Uterus (tissue), 4 donors: ENCODE data around the gene DNAAF9. TPM values are rescaled to one million over a fixed set of nuclear protein-coding genes. Genes with fewer than 3 reads are reported as not detected.

ENCODE experiments used
- DNase-seq, 2 donors: peaks; one replicate each; pipeline ENCODE4 v3.0.0-alpha.2; 2019 to 2020
- H3K27ac ChIP-seq, 2 donors: fragments of 200-600 bp; sonication (generic); 1 replicate in 1 of 2; 2 replicates in 1 of 2; pipeline ENCODE4 v1.5.1; 2016 to 2018
- H3K27me3 ChIP-seq, 2 donors: fragments of 200-600 bp; sonication (generic); one replicate each; pipeline ENCODE4 v1.5.1; 2018 to 2019; ENCODE audit warnings: control low read depth in 1 of 2
- H3K36me3 ChIP-seq, 2 donors: fragments of 200-600 bp; sonication (generic); one replicate each; pipeline ENCODE4 v1.5.1; 2019; ENCODE audit warnings: control low read depth in 1 of 2
- H3K4me1 ChIP-seq, 2 donors: fragments of 200-600 bp; sonication (generic); one replicate each; pipeline ENCODE4 v1.5.1; 2018 to 2019; ENCODE audit warnings: control low read depth in 1 of 2
- H3K4me3 ChIP-seq, 2 donors: fragments of 200-600 bp; sonication (generic); 1 replicate in 1 of 2; 2 replicates in 1 of 2; pipeline ENCODE4 v1.5.1; 2018 to 2019; ENCODE audit warnings: mild to moderate bottlenecking in 1 of 2
- H3K9me3 ChIP-seq, 2 donors: fragments of 200-600 bp; sonication (generic); one replicate each; pipeline ENCODE4 v1.5.1; 2019; ENCODE audit warnings: control low read depth in 1 of 2
- CTCF ChIP-seq, 4 experiments: fragments of 200-600 bp in 2 of 4; fragments of 450-650 bp in 2 of 4; sonication (generic) in 2 of 4; IDR thresholded peaks; one replicate each; pipeline ENCODE4 v1.5.1; 2016 to 2019; ENCODE audit warnings: antibody characterized with exemption in 4 of 4, mild to moderate bottlenecking in 2 of 4, moderate library complexity in 1 of 4
- POLR2A ChIP-seq, 2 donors: fragments of 450-650 bp; IDR thresholded peaks; one replicate each; pipeline ENCODE4 v1.6.1; 2016; ENCODE audit warnings: antibody characterized with exemption in 2 of 2, mild to moderate bottlenecking in 1 of 2, moderate library complexity in 1 of 2
- intact Hi-C: fragments of 100-400 bp; cut with DNase I; formaldehyde crosslinking; loops from one replicate; pipeline ENCODE4 v1.15.1; 2023; ENCODE audit warnings: low total_unique reads
- total RNA-seq, 4 donors: library from RNA; depleted of rRNA in 3 of 4; stranded (reverse); fragments of >200 nt in 3 of 4; gene quantifications; one replicate each; pipeline versions ENCODE4 v1.1.0 to v1.2.4, GENCODE V29; 2014 to 2023
- donor health status: DM: yes; HTN: yes; CAD: no.

Gene DNAAF9
- total RNA-seq, 4 donors from 2014 or later = 5.6 to 25.2 (median 17.3) TPM

GRCh38 chr20:3400260-3401155 is 7.0 kb downstream of the DNAAF9 start:
- intact Hi-C loops = no loop called here

GRCh38 chr20:3398681-3399252 is 8.7 kb downstream of the DNAAF9 start:
- TF ChIP-seq CTCF (IDR thresholded peaks at IDR 0.05) (no peak), POLR2A (IDR thresholded peaks at IDR 0.05) (no peak)
- no peaks in the 10 kb centered on the region for H3K4me1 ChIP-seq
- no peak overlapping the region for H3K27ac ChIP-seq

More at GRCh38 chr20:3400260-3401155, 7.0 kb downstream of the DNAAF9 start:
- TF ChIP-seq POLR2A (IDR thresholded peaks at IDR 0.05) = no peak
- TF ChIP-seq CTCF (IDR thresholded peaks at IDR 0.05) = no peak
- H3K9me3 ChIP-seq = no peaks in the 10 kb centered on the region
- no peak overlapping the region for H3K27ac ChIP-seq
- no peaks in the 10 kb centered on the region for H3K27me3 ChIP-seq
- no peak overlapping the region for H3K4me3 ChIP-seq
- DNase-seq = no peak
- H3K36me3 ChIP-seq = no peaks in the 10 kb centered on the region
- H3K4me1 ChIP-seq = no peaks in the 10 kb centered on the region

GRCh38 chr20:3396492-3396891 is 11.0 kb downstream of the DNAAF9 start:
- intact Hi-C loops = no loop called here
- H3K4me3 ChIP-seq = no peak overlapping the region
- no peak for DNase-seq
- no peaks in the 10 kb centered on the region for H3K4me1 ChIP-seq
- no peak overlapping the region for H3K27ac ChIP-seq
- TF ChIP-seq CTCF (IDR thresholded peaks at IDR 0.05) (no peak), POLR2A (IDR thresholded peaks at IDR 0.05) (no peak)
- H3K36me3 ChIP-seq = no peaks in the 10 kb centered on the region
- no peaks in the 10 kb centered on the region for H3K9me3 ChIP-seq
- H3K27me3 ChIP-seq = no peaks in the 10 kb centered on the region

More at GRCh38 chr20:3398681-3399252, 8.7 kb downstream of the DNAAF9 start:
- H3K36me3 ChIP-seq = no peaks in the 10 kb centered on the region
- no peaks in the 10 kb centered on the region for H3K27me3 ChIP-seq
- no peak overlapping the region for H3K4me3 ChIP-seq
- H3K9me3 ChIP-seq = no peaks in the 10 kb centered on the region
- DNase-seq = no peak
- intact Hi-C loops = no loop called here

- intact Hi-C loops = no loop called here
Measured at GRCh38 chr20:3392756-3393155, 14.7 kb downstream of the DNAAF9 start.

More at GRCh38 chr20:3392756-3393155, 14.7 kb downstream of the DNAAF9 start:
- DNase-seq = no peak
- Histone ChIP-seq H3K4me1 (no peaks in the 10 kb centered on the region), H3K4me3 (no peak overlapping the region), H3K27me3 (no peaks in the 10 kb centered on the region), H3K9me3 (no peaks in the 10 kb centered on the region), H3K36me3 (no peaks in the 10 kb centered on the region), H3K27ac (no peak overlapping the region)
- TF ChIP-seq POLR2A (IDR thresholded peaks at IDR 0.05) (no peak), CTCF (IDR thresholded peaks at IDR 0.05) (no peak)
